Neuronal stem cell (in vitro differentiated cells): Measurements from ENCODE around the gene TAS1R3. TPM values are rescaled to one million over a fixed set of nuclear protein-coding genes. Genes with fewer than 3 reads are reported as not detected.

ENCODE experiments used
- DNase-seq: peaks from one replicate; pipeline ENCODE4 v3.0.0-alpha.2; 2013; ENCODE audit warnings: low spot score
- H2AFZ ChIP-seq: one replicate; pipeline ENCODE4 v1.6.1; 2013; ENCODE audit warnings: mild to moderate bottlenecking, low read length, inconsistent platforms
- H2AK5ac ChIP-seq: 2 replicates; pipeline ENCODE4 v1.6.1; 2013; ENCODE audit warnings: low read depth, mild to moderate bottlenecking, inconsistent platforms, low read length, moderate library complexity, mixed read lengths
- H2BK120ac ChIP-seq: 2 replicates; pipeline ENCODE4 v1.6.1; 2013; ENCODE audit warnings: low read depth, mild to moderate bottlenecking, inconsistent platforms, low read length, moderate library complexity, mixed read lengths
- H2BK12ac ChIP-seq: one replicate; pipeline ENCODE4 v1.6.1; 2013; ENCODE audit warnings: low read length, inconsistent platforms
- H2BK15ac ChIP-seq: 2 replicates; pipeline ENCODE4 v1.6.1; 2013; ENCODE audit warnings: mild to moderate bottlenecking, low read length, inconsistent platforms, mixed read lengths
- H2BK5ac ChIP-seq: one replicate; pipeline ENCODE4 v1.6.1; 2013; ENCODE audit warnings: inconsistent platforms, mild to moderate bottlenecking, low read length, moderate library complexity
- H3K14ac ChIP-seq: one replicate; pipeline ENCODE4 v1.6.1; 2013; ENCODE audit warnings: low read length, inconsistent platforms
- H3K18ac ChIP-seq: 2 replicates; pipeline ENCODE4 v1.6.1; 2013; ENCODE audit warnings: low read length, inconsistent platforms
- H3K23ac ChIP-seq: 2 replicates; pipeline ENCODE4 v1.6.1; 2013; ENCODE audit warnings: low read depth, mild to moderate bottlenecking, mixed read lengths, low read length, inconsistent platforms; ENCODE audit not compliant: poor library complexity
- H3K27ac ChIP-seq: replicated peaks from 3 replicates; pipeline ENCODE4 v1.5.1; 2013; ENCODE audit warnings: low read length, inconsistent platforms
- H3K27me3 ChIP-seq, 3 experiments: 2 replicates each; pipeline ENCODE4 v1.6.1; 2013; ENCODE audit warnings: low read length in 3 of 3, mild to moderate bottlenecking in 2 of 3, inconsistent platforms in 1 of 3, low read depth in 1 of 3, mixed read lengths in 1 of 3, moderate library complexity in 1 of 3; ENCODE audit not compliant: control insufficient read depth in 3 of 3, insufficient read depth in 3 of 3
- H3K36me3 ChIP-seq, 2 donors: replicated peaks in 1 of 2; 2 replicates each; pipeline ENCODE4 v1.6.1; 2013; ENCODE audit warnings: low read length in 2 of 2; ENCODE audit not compliant: control insufficient read depth in 2 of 2, insufficient read depth in 2 of 2
- H3K4ac ChIP-seq: 2 replicates; pipeline ENCODE4 v1.6.1; 2013; ENCODE audit warnings: inconsistent platforms, mild to moderate bottlenecking, low read length, moderate library complexity
- H3K4me1 ChIP-seq, 2 donors: 1 replicate in 1 of 2; 2 replicates in 1 of 2; pipeline ENCODE4 v1.6.1; 2013; ENCODE audit warnings: low read length in 2 of 2, low read depth in 1 of 2; ENCODE audit not compliant: control insufficient read depth in 2 of 2, insufficient read depth in 1 of 2
- H3K4me2 ChIP-seq: one replicate; pipeline ENCODE4 v1.6.1; 2013; ENCODE audit warnings: mild to moderate bottlenecking, low read length, inconsistent platforms; ENCODE audit not compliant: insufficient read depth, poor library complexity, severe bottlenecking
- H3K4me3 ChIP-seq, 2 donors: 2 replicates each; pipeline ENCODE4 v1.5.1; 2013; ENCODE audit warnings: low read length in 2 of 2, mild to moderate bottlenecking in 2 of 2, inconsistent platforms in 1 of 2, moderate library complexity in 1 of 2
- H3K79me1 ChIP-seq: one replicate; pipeline ENCODE4 v1.6.1; 2013; ENCODE audit warnings: low read depth, mild to moderate bottlenecking, inconsistent platforms, low read length, moderate library complexity
- H3K9ac ChIP-seq: one replicate; pipeline ENCODE4 v1.6.1; 2013; ENCODE audit warnings: mild to moderate bottlenecking, low read depth, low read length, inconsistent platforms; ENCODE audit not compliant: poor library complexity
- H3K9me3 ChIP-seq, 2 donors: replicated peaks in 1 of 2; 2 replicates each; pipeline versions ENCODE3 to v1.6.1; 2013; ENCODE audit warnings: low read length in 2 of 2, mild to moderate bottlenecking in 2 of 2, inconsistent platforms in 1 of 2, low read depth in 1 of 2, mixed read lengths in 1 of 2, moderate library complexity in 1 of 2; ENCODE audit not compliant: control insufficient read depth in 2 of 2, insufficient read depth in 1 of 2
- H4K8ac ChIP-seq: one replicate; pipeline ENCODE4 v1.6.1; 2013; ENCODE audit warnings: low read depth, mild to moderate bottlenecking, inconsistent platforms, low read length, moderate library complexity
- H4K91ac ChIP-seq: one replicate; pipeline ENCODE4 v1.6.1; 2013; ENCODE audit warnings: low read length, low read depth, mild to moderate bottlenecking, inconsistent platforms; ENCODE audit not compliant: poor library complexity
- WGBS, 2 donors: extraction: QIAGEN DNeasy Blood & Tissue Kit; methylation state at CpG; one replicate each; pipeline ENCODE4 v1.1.7; 2013; ENCODE audit warnings: missing lambda C conversion rate in 2 of 2, mixed read lengths in 1 of 2; ENCODE audit not compliant: insufficient read length in 2 of 2, insufficient replicate concordance in 1 of 2; ENCODE audit errors: extremely low coverage in 2 of 2; 5-methylcytosine and 5-hydroxymethylcytosine counted together
- small RNA-seq: library from polyadenylated mRNA; stranded (forward); fragments of <200 nt; extraction: miRNeasy Mini kit (QIAGEN cat#:217004); gene quantifications from one replicate; pipeline ENCODE3, GENCODE V24; 2013; ENCODE audit not compliant: insufficient read depth

The TAS1R3 gene

GRCh38 chr1:1380860-1381259 lies 49.8 kb downstream of the TAS1R3 start:
- Histone ChIP-seq H3K4me2 (no peak overlapping the region), H3K9me3 (peaks cover 0 to 8% of the 10 kb centered on the region in 2 donors), H4K8ac (no peak overlapping the region), H3K9ac (peak overlapping the region; percentile 60), H2AFZ (no peak overlapping the region), H3K23ac (peak overlapping the region; percentile 68), H4K91ac (no peak overlapping the region), H3K4ac (no peak overlapping the region), H3K27me3 (no peaks in the 10 kb centered on the region), H3K79me1 (peaks cover 1% of the 10 kb centered on the region), H2BK5ac (peak overlapping the region; percentile 39), H2AK5ac (no peak overlapping the region), H2BK12ac (no peak overlapping the region), H3K4me3 (no peak overlapping the region), H2BK15ac (no peak overlapping the region), H3K36me3 (peaks cover 3 to 18% of the 10 kb centered on the region in 2 donors), H3K4me1 (peaks cover 2 to 3% of the 10 kb centered on the region in 2 donors), H3K14ac (no peak overlapping the region), H2BK120ac (no peak overlapping the region), H3K18ac (no peak overlapping the region), H3K27ac (no peak overlapping the region)
- no peak for DNase-seq
- WGBS, 2 donors = no CpG with 5 or more reads among the region's 16 CpGs

- H3K18ac ChIP-seq = no peak overlapping the region
- H3K36me3 ChIP-seq = peaks cover 7 to 22% of the 10 kb centered on the region in 2 donors
- H3K4ac ChIP-seq = no peak overlapping the region
- no CpG with 5 or more reads among the region's 8 CpGs for WGBS, 2 donors
- H2BK12ac ChIP-seq = no peak overlapping the region
- no peak overlapping the region for H3K9ac ChIP-seq
- H3K4me2 ChIP-seq = no peak overlapping the region
- H3K27ac ChIP-seq = no peak overlapping the region
- no peak overlapping the region for H3K23ac ChIP-seq
- H3K4me1 ChIP-seq = no peaks in the 10 kb centered on the region
- H3K79me1 ChIP-seq = peaks cover 1% of the 10 kb centered on the region
- no peak overlapping the region for H4K8ac ChIP-seq
- DNase-seq = no peak
- no peak overlapping the region for H2BK15ac ChIP-seq
- H2AK5ac ChIP-seq = no peak overlapping the region
- peak overlapping the region; percentile 39 for H2BK5ac ChIP-seq
- H2AFZ ChIP-seq = no peak overlapping the region
- H3K27me3 ChIP-seq = no peaks in the 10 kb centered on the region
- H3K14ac ChIP-seq = no peak overlapping the region
- H2BK120ac ChIP-seq = no peak overlapping the region
- H4K91ac ChIP-seq = no peak overlapping the region
- no peak overlapping the region for H3K4me3 ChIP-seq
- H3K9me3 ChIP-seq = peaks cover 0 to 11% of the 10 kb centered on the region in 2 donors
Measured at GRCh38 chr1:1381294-1381693, 50.2 kb downstream of the TAS1R3 start.

Small RNAs within 50 kb of the gene (small RNA-seq; reads per million reads assigned to genes)
- not detected for gene MIR6726
